ENCODE data around the gene ADAMTSL1.

The ADAMTSL1 gene, protein sequence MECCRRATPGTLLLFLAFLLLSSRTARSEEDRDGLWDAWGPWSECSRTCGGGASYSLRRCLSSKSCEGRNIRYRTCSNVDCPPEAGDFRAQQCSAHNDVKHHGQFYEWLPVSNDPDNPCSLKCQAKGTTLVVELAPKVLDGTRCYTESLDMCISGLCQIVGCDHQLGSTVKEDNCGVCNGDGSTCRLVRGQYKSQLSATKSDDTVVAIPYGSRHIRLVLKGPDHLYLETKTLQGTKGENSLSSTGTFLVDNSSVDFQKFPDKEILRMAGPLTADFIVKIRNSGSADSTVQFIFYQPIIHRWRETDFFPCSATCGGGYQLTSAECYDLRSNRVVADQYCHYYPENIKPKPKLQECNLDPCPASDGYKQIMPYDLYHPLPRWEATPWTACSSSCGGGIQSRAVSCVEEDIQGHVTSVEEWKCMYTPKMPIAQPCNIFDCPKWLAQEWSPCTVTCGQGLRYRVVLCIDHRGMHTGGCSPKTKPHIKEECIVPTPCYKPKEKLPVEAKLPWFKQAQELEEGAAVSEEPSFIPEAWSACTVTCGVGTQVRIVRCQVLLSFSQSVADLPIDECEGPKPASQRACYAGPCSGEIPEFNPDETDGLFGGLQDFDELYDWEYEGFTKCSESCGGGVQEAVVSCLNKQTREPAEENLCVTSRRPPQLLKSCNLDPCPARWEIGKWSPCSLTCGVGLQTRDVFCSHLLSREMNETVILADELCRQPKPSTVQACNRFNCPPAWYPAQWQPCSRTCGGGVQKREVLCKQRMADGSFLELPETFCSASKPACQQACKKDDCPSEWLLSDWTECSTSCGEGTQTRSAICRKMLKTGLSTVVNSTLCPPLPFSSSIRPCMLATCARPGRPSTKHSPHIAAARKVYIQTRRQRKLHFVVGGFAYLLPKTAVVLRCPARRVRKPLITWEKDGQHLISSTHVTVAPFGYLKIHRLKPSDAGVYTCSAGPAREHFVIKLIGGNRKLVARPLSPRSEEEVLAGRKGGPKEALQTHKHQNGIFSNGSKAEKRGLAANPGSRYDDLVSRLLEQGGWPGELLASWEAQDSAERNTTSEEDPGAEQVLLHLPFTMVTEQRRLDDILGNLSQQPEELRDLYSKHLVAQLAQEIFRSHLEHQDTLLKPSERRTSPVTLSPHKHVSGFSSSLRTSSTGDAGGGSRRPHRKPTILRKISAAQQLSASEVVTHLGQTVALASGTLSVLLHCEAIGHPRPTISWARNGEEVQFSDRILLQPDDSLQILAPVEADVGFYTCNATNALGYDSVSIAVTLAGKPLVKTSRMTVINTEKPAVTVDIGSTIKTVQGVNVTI (N-terminal part only)

DNA sequence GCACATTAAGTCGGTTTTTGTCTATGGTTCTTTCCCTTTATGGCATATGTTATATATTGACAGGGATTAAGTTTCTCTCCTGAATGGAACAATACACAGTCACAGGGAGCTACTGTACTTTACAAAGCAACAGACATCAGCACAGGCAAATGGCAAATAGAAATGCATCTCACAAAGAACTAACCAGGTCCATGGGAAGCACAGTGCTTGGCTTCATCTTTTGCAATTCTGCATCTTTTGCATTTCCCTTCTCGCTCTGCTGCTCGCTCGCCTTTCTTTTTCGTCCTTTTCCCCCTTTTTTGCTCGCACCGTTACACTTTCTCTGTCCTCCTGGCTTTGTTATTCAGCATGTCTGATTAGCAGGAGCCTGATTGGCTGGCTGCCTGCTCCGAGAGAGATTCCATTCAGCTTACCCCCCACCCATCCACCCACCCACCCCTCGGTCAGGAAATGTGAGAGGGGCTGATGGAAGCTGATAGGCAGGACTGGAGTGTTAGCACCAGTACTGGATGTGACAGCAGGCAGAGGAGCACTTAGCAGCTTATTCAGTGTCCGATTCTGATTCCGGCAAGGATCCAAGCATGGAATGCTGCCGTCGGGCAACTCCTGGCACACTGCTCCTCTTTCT, at the start of gene ADAMTSL1:
TSS of gene ADAMTSL1 (plus strand) at position 502 of the 628 bp plus-strand sequence. CDS start at position 582, 80 bp downstream.
- in situ Hi-C loops (cut with MboI; ENCODE audit: low sequenced_read_pairs): no loop called here

DNA sequence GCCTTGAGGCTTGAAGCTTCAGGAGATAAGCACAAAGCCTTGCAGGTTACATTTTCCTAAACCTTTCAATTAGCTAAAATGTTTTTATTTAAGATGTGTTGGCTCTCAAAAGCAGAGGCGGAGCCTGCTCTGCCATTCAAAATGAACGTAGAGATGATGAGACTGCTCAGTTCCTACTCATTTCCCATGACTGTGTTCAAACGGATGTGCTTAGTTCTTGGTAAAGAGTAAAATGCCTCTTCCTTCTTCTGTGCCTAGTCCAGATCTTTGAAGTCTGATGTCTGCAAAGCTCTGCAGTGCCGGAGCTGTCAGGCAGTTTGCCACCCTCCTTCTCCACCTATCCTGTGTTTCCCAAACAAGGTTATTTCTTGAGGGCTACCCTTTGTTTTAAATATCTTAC, 46.3 kb upstream of the ADAMTSL1 start:
- in situ Hi-C loops (cut with MboI; ENCODE audit: low sequenced_read_pairs): no loop called here

DNA sequence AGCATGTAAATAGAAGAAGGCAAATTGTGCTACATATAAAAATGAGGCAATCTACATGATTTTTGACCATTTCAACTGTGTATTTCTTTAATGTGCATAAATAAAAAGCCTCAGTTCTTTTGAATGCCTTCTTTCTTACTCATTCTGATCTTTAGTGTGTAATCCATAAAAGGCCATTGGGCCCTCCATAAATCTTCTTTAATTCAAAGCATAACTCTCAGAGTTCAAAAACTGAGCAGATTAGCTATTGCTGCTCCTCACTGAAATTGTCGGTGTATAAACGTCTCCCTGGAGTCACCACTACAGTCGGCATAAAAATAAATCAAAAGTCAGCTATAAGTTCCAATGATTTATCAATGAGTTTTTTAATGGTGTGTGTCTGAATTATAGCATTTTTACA, 45.3 kb upstream of the ADAMTSL1 start:
- in situ Hi-C loops (cut with MboI; ENCODE audit: low sequenced_read_pairs): no loop called here

DNA sequence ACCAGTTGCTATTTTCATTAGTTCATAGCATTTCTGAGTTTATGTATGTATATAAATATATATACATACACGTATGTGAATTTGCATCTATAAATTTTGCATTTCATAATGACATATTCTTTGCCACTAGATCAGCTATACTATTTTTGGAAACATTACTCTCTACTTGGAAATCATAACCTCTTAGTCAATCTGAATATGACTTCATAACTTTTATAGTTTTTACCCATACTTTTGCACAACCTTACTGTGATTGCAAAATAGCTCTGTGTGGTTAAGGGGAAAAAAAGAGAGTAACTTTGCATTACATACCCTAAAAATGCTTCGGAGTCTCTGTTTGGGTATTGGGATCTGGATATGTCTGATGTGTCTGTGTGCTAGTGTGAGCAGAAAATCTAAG, 44.9 kb upstream of the ADAMTSL1 start:
- in situ Hi-C loops (cut with MboI; ENCODE audit: low sequenced_read_pairs): no loop called here

DNA sequence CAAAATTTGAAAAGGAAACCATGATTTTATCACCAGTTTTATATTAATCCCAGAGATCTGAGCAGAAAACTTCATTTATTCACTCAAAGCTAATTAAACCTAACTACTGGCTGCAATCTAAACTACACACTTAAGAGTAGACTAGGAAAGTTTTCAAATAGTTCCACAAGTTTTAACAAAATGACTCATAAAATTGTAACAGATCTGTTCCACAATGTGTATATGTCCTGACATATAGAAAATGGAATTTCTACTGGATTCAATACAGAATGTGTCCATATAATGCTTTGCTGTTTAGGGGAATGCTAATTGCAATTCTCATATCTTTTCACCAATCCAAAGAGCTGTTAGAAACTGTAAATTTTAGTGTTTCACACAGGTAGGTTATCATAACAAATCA, 40.3 kb upstream of the ADAMTSL1 start:
- in situ Hi-C loops (cut with MboI; ENCODE audit: low sequenced_read_pairs): no loop called here

DNA sequence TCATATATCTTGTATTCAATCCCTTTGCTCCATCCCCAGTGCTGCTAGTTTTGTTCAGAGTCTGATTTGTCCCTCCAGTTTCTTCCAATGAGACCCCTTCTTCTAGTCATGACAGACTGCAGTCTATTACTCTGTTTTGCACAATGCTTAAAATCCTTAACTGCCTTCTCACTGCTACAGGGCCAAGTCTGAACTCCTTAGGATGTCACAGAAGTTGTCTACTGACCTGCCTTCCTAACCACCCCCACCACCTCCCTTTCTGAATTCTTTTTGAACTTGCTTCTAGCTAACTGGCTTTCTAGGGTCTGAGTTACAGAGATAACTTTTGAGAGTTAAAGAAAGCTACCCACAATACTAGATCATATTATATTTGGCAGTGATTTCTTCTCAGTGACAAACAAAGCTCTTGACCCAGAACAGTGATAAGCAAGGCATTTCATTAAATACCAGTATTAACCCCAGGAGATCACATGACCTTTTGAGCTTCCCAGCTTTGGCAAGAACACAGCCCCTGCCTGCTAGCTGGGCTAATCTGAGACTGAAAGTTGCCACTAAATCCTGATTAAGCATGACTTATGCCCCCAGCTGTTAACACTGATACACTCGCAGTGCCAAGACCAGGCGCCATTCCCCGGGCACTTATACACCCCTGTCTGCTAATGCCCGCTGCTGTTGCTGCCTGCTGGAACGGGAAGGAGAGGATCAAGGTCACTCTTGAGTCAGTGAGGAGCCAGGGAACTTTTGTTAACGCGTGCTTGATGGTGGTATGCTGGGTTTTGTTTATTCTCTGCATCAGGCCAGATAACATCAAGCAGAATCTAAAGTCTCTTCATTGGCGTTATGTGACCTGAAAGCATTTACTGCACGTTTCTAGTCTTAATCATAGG, 36.4 kb upstream of the ADAMTSL1 start:
- in situ Hi-C loops (cut with MboI; ENCODE audit: low sequenced_read_pairs): no loop called here

DNA sequence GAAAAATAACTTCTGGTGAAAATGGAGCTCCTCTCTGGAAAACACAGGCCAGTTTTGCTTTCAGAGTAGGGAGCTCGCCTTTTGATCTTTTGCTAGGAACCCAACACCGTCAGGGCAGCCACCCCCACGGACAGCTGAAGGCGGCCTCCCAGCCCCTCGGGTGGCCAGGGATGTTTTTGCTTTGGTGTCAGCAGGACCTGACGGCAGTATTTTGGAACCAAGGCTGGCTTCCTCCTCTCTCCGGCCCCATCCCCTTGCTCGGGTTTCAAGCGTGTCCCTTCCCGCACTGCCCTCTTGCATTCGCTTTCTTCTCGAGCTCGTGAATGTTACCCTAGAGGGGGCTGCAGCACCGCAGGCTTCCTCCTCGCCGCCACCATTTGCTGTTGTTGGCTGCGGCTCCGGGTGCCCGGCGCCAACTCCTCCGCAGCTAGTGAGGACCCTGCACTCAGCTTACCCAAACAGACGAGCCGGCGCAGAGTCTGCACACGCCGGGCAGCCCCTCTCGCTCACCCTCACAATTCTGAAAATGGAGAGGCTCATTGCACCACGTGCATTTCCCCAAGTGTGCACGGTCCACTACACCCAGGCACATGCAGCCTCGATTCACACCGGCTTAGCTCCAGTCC, 35.5 kb upstream of the ADAMTSL1 start:
- in situ Hi-C loops (cut with MboI; ENCODE audit: low sequenced_read_pairs): no loop called here

DNA sequence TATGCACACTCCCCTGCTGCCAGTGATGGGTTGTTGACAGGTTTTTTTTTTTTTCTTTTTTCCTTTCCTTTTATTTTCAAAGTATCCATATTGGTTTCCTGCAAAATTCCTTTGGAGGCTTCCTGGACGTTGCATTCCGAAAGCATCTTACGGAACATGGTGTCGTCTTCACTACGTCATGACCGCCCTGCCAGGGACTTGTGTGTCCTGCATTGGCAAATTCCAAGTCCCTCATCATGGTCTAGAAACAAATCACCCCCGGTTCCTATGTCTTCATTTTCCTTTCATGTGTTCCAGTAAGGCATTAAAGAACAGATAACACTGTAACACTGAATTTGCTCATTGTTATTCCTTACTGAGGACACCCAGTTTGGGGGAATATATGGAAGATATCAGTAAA, 35.0 kb upstream of the ADAMTSL1 start:
- in situ Hi-C loops (cut with MboI; ENCODE audit: low sequenced_read_pairs): no loop called here

DNA sequence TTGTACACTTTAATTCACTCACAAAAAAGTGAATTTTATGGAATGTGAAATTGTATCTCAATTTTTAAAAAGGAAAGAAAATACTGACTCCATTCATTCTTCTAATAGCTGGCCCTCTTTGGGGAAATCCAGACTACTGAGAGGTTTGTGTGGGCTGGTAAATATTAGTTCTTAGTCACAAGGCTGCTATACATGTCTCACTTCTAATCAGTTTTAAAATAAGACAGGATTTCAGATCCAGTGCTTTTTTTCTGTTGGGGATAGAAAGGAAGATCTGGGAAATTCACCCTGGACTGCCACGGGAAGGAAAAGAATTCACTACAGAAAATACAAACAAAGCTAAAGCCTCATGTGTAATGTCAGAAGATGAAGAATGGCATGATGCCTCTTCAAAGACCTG, 32.7 kb upstream of the ADAMTSL1 start:
- in situ Hi-C loops (cut with MboI; ENCODE audit: low sequenced_read_pairs): no loop called here

DNA sequence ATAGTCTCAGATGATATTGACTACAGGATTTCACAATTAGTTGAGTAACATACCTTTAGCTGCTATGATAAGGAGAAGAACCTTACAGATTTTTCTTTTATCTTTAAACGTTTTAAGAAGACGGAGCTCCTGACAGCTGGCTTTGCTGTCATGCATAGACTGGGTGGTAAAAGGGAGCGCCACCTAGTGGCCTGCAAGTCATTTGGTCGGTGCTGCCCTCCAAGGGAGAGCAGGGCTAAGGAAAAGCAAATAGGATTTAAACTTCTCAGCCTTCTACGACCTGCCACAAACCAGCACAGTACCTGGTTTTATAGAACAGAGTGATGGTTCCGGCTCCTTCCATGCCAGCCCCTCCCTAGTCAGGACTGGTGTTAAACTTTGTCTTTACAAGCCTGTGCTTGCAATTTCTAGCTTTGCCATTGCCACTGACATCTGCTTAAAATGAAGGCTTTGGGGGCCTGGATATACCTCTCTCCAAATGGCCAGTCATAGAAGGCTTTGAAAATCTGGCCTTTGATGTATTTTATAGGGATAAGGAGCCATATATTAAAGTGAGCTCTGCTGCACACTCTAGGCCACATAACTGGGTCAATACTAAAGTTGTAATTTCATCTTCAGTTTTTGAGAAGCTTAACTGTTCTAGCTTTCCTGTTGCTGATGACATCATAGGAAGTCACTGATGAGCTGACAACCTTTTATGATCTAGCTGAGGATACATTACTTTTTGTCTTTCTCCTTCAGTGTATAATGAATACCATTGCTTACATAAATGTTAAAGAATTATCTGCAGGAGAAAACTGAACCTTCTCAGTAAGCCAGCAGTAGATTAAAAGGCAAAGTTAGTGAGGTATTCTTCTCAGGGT, 31.1 kb upstream of the ADAMTSL1 start:
- in situ Hi-C loops (cut with MboI; ENCODE audit: low sequenced_read_pairs): no loop called here

DNA sequence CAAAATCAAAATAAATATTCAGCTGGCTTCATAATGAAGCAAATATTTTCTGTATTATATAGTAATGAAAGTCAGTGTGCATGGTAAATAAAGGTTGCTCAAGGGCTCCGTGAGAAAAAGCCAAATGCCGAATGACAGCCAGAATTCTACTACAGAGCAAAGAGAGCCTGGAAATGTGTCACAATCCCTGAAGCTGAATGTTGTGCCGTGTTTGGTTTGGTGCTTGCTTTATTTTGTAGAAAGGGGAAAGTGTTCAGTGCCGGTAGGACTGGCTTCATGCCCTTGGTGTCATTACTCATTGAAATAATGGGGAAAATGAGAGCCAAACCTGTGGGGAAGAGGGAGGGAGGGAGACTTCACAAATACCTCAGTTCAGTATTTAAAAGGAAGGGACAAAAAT, 26.8 kb upstream of the ADAMTSL1 start:
- in situ Hi-C loops (cut with MboI; ENCODE audit: low sequenced_read_pairs): no loop called here

DNA sequence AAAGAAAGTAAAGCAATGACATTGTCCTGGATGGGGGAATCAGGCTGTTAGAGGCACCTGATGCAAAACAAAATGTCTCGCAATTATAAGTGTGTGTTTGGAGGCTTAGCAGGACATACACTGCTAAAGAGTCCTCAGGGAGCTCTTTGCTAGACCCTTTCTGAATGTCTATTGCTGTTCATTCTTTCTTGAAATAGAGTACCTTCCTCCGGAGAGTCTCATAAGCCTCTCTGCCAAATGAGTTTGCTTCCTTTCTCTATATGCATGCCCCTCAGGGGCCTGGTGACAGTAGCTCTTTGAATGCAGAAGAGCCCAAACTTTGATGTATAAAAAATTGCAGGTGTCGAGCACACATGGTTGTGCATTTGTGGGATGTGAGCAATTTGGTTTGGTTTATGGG, 26.4 kb upstream of the ADAMTSL1 start:
- in situ Hi-C loops (cut with MboI; ENCODE audit: low sequenced_read_pairs): no loop called here

DNA sequence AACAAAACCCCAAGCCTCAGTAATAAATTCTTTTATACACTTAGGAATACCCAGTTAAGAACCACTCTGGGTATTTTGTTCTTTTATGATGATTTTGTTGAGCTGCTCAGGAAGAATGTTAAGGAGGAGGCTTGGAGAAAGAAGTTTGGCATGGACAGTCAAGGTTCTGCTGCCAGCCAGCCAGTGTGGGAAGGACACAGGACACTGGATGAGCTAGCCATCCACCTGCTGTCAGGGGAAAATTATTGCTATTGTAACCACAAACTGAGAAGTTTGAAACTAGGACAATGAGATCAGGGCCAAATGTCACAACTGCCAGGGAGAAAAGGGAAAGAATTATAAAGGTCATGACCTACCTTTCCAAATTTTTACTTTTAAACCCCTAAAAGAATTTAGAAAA, 25.9 kb upstream of the ADAMTSL1 start:
- in situ Hi-C loops (cut with MboI; ENCODE audit: low sequenced_read_pairs): no loop called here

DNA sequence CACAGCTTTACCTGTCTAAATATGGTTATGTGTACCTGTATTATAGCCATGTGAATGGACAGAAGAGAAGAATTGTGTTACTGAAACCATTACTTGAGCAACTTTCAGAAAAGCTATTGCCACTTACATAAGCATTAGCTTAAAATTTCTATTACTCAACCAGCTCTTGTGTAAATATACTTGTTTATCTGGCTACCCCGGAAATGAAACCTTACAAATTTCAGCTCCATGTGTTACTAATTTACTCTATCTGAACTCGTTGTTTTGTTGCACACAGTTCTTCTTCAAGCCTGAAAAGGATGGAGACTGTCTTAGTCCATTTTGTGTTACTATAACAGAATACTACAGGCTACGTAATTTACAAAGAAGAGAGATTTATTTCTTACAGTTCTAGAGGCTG, 22.5 kb upstream of the ADAMTSL1 start:
- in situ Hi-C loops (cut with MboI; ENCODE audit: low sequenced_read_pairs): no loop called here

DNA sequence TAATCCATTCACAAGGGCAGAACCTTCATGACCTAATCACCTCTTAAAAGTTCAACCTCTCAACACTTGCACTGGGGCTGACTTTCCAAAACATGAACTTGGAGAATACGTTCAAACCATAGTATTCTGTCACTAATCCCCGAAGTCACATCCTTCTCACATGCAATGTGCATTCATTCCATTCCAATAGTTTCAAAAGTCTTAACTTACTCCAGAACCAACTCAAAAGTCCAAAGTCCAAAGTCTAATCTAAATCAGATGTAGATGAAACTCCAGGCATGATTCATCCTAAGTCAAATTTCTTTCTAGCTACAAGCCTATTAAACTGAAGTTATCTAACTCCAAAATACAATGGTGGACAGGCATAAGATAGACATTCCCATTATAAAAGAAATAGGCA, 21.7 kb upstream of the ADAMTSL1 start:
- in situ Hi-C loops (cut with MboI; ENCODE audit: low sequenced_read_pairs): no loop called here

DNA sequence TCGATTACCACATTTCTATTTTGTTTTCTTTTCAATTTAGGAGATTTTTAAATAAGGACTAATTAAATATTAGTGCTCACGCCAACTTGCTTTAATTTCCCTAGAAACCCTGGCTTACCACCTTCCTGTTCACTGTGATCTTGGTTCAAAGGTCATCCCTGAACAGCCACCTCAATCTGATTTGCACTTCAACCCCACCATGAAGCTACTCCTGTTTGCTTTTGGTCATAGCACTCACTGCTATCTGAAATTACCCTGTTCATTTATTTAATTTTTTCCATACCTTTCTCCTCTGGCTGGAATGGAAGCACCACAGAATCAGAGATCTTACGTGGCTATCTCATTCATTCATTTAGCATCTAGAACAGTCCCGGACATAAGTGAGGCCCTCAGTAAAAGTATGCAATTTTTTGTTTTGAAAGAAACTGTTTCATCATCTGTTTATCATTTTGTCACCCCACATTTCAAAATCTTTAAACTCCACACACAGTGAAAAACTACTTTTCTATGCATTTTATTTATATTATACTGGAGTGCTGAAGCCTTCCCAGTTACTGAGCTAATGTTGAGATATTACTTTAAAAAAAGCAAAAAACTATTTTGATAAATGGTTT, 17.2 kb upstream of the ADAMTSL1 start:
- in situ Hi-C loops (cut with MboI; ENCODE audit: low sequenced_read_pairs): no loop called here

DNA sequence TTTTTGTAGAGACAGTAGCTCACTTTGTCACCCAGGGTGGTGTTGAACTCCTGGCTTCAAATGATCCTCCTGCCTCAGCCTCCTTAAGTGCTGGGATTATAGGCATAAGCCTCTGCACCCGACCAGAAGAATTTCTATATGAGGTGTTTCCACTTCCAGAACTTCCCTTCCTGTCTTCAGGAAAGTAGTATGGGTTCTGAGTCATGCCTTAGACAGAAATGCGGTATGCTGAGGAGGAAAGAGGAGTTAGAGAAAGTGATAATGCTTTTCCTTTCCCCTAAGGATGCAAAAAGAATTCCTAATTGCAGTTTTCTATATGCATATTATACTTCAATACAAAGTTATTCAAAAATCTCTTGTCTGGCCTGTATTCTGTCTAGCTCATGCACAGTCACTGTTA, 16.4 kb upstream of the ADAMTSL1 start:
- in situ Hi-C loops (cut with MboI; ENCODE audit: low sequenced_read_pairs): no loop called here
